Measurements from ENCODE around the gene PIAS1.

PIAS1 gene

DNA sequence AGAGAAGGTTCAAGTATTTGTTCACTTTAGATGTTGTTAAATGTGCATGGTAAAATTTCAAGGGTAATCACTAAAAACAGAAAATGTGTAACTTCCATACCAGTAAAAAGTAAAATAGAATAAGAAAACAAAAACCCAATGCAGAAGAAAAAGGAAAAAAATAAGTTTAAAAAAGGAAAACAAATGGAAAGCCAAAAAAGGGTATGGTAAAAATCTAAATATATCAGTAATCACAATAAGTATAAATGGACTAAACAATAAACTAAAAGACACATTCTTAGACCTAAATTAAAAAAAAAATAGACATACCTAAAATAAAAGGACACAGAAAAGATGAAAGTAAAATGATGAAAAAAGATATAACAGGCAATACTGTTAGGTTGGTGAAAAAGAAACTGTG, 184.9 kb downstream of the PIAS1 start:
- in situ Hi-C loops (cut with MboI; ENCODE audit: low pct_unique_long_range_greater_than_20kb, low sequenced_read_pairs) = no loop called here
- no peak for DNase-seq

- no peak for DNase-seq
- in situ Hi-C loops (cut with MboI; ENCODE audit: low pct_unique_long_range_greater_than_20kb, low sequenced_read_pairs) = no loop called here
These were observed 187.2 kb downstream of the PIAS1 start for GRCh38 chr15:68241088-68241935.

All from KBM-7 (cell line).